Measurements from ENCODE around the gene PAWR.

DNA sequence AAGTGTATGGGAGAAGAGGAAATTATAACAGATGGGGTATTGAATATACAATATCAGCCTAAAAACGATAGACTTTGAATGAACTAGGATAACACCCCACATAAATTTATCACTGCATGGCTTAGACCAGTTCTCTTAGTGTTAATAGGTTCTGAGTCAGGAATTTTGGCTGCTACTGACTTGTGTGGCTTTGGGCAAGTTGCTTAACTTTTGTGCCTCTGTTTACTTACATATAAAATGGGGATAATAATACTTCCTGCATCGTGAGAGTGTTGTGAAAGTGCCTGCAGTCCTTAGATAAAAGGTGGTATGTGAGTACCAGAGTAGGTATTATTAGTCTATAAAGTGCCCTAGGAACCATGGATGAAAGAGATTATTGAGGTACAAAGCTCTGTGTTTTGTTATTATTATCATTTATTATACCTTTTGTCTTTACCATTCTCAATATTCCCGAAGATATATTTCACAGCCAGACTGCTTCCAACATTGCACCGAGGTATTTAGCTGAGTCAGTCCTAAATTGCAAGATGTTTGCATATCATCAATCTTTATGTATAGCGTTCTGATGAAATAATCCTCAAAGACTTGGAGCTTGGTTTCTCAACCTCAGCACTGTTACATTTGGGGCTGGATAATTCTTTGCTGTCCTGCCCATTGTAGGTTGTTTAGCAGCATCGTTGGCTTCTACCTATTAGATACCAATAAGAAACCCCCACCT lies 2.3 kb upstream of the PAWR start:
- TF ChIP-seq POLR2A (IDR thresholded peaks at IDR 0.05) = no peak
- TF ChIP-seq, protein P1, sequence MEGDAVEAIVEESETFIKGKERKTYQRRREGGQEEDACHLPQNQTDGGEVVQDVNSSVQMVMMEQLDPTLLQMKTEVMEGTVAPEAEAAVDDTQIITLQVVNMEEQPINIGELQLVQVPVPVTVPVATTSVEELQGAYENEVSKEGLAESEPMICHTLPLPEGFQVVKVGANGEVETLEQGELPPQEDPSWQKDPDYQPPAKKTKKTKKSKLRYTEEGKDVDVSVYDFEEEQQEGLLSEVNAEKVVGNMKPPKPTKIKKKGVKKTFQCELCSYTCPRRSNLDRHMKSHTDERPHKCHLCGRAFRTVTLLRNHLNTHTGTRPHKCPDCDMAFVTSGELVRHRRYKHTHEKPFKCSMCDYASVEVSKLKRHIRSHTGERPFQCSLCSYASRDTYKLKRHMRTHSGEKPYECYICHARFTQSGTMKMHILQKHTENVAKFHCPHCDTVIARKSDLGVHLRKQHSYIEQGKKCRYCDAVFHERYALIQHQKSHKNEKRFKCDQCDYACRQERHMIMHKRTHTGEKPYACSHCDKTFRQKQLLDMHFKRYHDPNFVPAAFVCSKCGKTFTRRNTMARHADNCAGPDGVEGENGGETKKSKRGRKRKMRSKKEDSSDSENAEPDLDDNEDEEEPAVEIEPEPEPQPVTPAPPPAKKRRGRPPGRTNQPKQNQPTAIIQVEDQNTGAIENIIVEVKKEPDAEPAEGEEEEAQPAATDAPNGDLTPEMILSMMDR (IDR thresholded peaks at IDR 0.05 in 4 of 5, conservative IDR thresholded peaks at IDR 0.05 in 1 of 5) = no peak

Data from gastrocnemius medialis (tissue), 4 donors.